ENCODE data around the gene KRR1.
"Not testable (repeated sequence)": the region's sequence is repeated elsewhere in the genome, so short reads cannot be mapped to it uniquely, and the experiment has no call there.

Gene KRR1

GRCh38 chr12:75471902-75472890 lies 39.2 kb downstream of the KRR1 start:
- DNase-seq, result no peak

GRCh38 chr12:75460204-75460603 lies 51.2 kb downstream of the KRR1 start:
- no peak for DNase-seq

GRCh38 chr12:75459755-75460154 lies 51.7 kb downstream of the KRR1 start:
- DNase-seq, result no peak

DNA sequence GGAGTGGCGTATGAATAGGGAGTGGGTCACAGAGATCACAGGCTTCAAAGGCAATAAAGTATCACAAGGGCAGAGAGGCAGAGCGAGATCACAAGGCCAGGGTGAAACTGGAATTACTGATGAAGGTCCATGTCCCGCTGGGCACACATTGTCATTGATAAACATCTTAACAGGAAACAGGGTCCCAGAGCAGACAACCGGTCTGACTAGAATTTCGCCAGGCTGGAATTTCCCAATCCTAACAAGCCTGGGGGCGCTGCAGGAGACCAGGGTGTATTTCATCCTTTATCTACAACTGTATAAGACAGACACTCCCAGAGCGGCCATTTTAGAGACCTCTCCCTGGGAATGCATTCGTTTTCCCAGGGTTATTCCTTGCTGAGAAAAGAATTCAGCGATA lies 53.5 kb downstream of the KRR1 start:
- DNase-seq, result not testable (repeated sequence)

DNA sequence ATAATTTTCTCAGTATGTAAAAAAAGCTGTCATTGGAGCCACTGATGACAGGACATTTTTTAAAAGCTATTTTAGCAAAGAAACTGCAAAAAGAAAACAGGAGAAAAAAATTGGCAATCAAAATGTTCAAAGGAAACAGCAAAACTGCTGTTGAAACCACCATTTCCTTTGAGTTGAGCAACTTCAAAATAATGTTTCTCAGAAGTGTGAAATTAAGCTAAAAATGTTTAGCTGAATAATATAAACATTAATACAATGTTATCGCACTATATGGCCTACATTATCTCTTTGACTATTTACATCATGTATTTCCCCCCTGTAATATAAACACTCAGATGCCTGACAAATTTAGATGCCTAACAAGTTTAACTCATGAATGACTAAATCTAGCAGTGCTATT lies 54.2 kb downstream of the KRR1 start:
- no peak for DNase-seq

GRCh38 chr12:75455839-75456238 lies 55.6 kb downstream of the KRR1 start:
- no peak for DNase-seq

GRCh38 chr12:75452675-75453330 lies 58.6 kb downstream of the KRR1 start:
- no peak for DNase-seq

- DNase-seq, result no peak
These were observed 63.6 kb downstream of the KRR1 start for GRCh38 chr12:75447691-75448393.

DNA sequence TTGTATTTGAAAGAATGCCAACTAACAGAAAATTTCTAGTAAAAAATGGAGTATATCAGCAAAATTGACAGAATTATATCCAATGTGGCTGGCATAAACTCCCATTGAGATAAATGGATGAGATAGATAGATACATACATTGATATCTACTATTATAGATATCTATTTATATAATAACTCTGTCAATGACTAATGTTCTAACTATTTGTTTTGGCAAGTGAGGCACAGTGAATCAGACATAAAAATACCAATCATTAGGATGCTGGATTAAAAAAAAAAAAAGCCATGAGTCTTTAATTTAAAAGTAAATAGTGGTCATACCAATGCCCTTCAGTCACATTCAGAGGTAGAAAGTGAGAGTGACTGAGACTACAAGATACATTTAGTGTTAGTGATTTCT lies 64.6 kb downstream of the KRR1 start:
- DNase-seq, result no peak

DNA sequence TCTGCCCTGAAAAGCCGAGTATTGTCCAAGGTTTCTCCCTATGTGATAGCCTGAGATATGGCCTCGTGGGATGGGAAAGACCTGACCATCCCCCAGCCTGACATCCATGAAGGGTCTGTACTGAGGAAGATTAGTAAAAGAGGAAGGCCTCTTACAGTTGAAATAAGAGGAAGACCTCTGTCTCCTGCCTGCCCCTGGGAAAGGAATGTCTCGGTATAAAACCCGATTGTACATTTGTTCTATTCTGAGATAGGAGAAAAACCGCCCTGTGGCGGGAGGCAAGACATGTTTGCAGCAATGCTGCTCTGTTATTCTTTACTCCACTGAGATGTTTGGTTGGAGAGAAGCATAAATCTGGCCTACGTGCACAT lies 66.3 kb downstream of the KRR1 start:
- not testable (repeated sequence) for DNase-seq

- no peak for DNase-seq
These were observed 66.8 kb downstream of the KRR1 start for GRCh38 chr12:75444429-75445136.

GRCh38 chr12:75443709-75444108 lies 67.7 kb downstream of the KRR1 start:
- DNase-seq, result no peak

DNA sequence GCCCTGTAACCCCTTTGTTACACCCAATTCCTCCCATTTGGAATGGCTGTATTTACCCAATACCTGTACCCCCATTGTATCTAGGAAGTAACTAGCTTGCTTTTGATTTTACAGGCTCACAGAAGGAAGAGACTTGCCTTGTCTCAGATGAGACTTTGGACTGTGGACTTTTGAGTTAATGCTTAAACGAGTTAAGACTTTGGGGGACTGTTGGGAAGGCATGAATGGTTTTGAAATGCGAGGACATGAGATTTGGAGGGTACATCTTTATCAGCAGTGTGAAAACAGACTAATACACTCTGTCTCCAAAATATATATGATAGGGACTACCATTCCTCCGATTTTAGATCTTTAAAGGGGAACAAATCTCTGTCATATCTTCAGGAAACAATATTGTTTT lies 69.0 kb downstream of the KRR1 start:
- DNase-seq, result not testable (repeated sequence)

DNA sequence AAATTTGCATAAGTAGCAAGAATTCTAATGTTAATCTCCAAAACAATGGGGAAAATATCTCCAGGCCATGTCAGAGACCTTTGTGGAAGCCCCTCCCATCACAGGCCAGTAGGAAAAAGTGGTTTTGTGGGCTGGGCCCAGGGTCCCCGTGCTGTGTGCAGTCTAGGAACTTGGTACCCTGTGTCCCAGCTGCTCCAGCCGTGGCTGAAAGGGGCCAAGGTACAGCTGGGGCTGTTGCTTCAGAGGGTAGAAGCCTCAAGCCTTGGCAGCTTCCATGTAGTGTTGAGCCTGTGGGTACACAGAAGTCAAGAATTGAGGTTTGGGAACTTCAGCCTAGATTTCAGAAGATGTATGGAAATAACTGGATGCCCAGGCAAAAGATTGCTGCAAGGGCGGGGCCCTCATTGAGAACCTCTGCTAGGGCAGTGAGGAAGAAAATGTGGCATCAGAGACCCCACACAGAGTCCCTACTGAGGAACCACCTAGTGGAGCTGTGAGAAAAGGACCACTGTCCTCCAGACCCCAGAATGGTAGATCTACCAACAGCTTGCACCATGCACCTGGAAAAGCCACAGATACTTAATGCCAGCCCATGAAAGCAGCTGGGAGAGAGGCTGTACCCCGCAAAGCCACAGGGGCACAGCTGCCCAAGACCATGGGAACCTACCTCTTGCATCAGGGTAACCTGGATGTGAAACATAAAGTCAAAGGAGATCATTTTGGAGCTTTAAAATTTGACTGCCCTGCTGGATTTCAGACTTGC lies 69.5 kb downstream of the KRR1 start:
- DNase-seq, result not testable (repeated sequence)

Data from SHP77 (cell line).